ENCODE data around the gene ATG9B.

Gene ATG9B

DNA sequence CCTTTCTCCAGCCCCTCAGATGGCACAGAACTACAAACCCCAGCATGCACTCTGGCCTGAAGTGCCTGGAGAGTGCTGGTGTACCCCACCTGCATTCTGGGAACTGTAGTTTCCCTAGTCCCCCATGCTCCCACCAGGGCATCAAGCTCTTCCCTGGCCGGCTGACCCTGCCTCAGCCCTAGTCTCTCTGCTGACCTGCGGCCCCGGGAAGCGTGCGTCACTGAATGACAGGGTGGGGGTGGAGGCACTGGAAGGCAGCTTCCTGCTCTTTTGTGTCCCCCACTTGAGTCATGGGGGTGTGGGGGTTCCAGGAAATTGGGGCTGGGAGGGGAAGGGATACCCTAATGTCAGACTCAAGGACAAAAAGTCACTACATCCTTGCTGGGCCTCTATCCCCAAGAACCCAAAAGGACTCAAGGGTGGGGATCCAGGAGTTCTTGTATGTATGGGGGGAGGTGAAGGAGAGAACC lies 31.4 kb downstream of the ATG9B start:
- no peak overlapping the region for H3K27ac ChIP-seq (ENCODE audit: insufficient read depth, low read depth, low read length, poor library complexity, severe bottlenecking)
- peaks cover 29% of the 10 kb centered on the region for H3K4me1 ChIP-seq (ENCODE audit: control insufficient read depth, insufficient read depth, low read length)
- 13 to 14% methylated on average over 5 of the region's 5 CpGs for WGBS, 2 experiments
- H3K4me3 ChIP-seq (ENCODE audit: insufficient read depth, low read depth, low read length), result no peak overlapping the region
- H3K36me3 ChIP-seq (ENCODE audit: control insufficient read depth, insufficient read depth, low read length), result no peaks in the 10 kb centered on the region
- H3K27me3 ChIP-seq (ENCODE audit: control insufficient read depth, insufficient read depth, low read length, poor library complexity, severe bottlenecking), result no peaks in the 10 kb centered on the region
- H3K9me3 ChIP-seq (ENCODE audit: control insufficient read depth, low read length), result peaks cover 2% of the 10 kb centered on the region

DNA sequence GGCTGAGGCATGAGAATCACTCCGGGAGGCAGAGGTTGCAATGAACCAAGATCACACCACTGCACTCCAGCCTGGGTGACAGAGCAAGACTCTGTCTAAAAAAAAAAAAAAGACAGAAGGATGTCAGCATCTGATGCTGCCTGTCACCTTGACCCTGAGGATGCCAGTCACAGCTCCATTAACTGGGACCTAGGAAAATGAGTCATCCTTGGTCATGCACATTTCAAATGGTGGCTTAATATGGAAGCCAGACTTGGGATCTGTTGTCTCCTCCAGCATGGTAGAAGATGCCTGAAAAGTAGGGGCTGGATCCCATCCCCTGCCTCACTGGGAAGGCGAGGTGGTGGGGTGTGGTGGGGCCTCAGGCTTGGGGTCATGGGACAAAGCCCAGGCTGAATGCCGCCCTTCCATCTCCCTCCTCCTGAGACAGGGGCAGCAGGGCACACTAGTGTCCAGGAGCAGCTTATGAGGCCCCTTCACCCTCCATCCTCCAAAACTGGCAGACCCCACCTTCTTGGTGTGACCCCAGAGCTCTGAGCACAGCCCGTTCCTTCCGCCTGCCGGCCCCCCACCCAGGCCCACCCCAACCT lies 32.1 kb downstream of the ATG9B start:
- peaks cover 25% of the 10 kb centered on the region for H3K4me1 ChIP-seq (ENCODE audit: control insufficient read depth, insufficient read depth, low read length)
- H3K27ac ChIP-seq (ENCODE audit: insufficient read depth, low read depth, low read length, poor library complexity, severe bottlenecking), result no peak overlapping the region
- 87 to 92% methylated on average over 6 of the region's 6 CpGs for WGBS, 2 experiments

DNA sequence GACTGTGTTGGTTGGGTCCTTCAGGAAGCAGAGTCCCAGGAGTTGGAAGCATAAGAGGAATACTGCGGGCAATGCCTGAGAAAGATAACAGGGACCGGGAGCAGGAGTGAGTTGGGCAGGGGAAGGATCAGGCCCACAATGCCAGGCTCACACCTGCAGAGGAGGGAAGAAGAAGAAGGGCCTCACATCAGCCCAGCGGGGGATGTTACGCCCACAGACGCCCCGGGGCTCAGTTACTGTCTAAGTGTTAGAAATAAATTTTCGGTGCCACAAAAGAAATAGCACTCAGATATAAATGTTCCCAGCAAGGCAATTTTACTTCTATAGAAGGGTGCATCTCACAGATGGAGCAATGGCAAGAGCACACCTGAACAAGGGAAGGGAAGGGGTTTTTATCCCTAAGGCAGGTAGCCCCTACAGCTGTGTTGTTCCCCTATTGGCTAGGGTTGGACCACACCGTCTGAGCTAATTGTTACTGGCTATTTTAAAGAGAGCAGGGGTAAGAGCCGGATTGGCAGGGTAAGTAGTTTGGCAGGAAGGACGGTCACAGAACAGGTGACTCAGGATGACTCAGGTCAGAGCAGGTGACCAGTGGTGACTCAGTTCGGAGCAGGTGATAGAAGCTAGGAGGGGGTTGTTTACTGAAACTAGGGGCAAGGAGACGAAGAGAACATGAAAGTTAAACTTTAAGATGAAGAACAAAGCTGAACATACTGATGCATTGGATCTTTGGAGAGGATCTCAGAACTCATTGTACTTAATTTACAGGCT lies 33.7 kb downstream of the ATG9B start, which contains the start of gene NOS3:
Gene NOS3 (plus strand): TSS at position 602 of the 771 bp plus-strand sequence. CDS start 2,787 bp downstream, outside the sequence.
- Histone ChIP-seq H3K4me3 (ENCODE audit: insufficient read depth, low read depth, low read length) (no peak within 1 kb of the TSS), H3K4me1 (ENCODE audit: control insufficient read depth, insufficient read depth, low read length) (peaks cover 22% of the 10 kb centered on the region), H3K9me3 (ENCODE audit: control insufficient read depth, low read length) (peaks cover 2% of the 10 kb centered on the region), H3K36me3 (ENCODE audit: control insufficient read depth, insufficient read depth, low read length) (no peaks in the 10 kb centered on the region), H3K27me3 (ENCODE audit: control insufficient read depth, insufficient read depth, low read length, poor library complexity, severe bottlenecking) (no peaks in the 10 kb centered on the region), H3K27ac (ENCODE audit: insufficient read depth, low read depth, low read length, poor library complexity, severe bottlenecking) (no peak within 1 kb of the TSS)
- WGBS, 2 experiments, result 92 to 95% methylated on average over 12 of the region's 12 CpGs

More for the DNA sequence above, 32.1 kb downstream of the ATG9B start:
- peaks cover 2% of the 10 kb centered on the region for H3K9me3 ChIP-seq (ENCODE audit: control insufficient read depth, low read length)
- H3K36me3 ChIP-seq (ENCODE audit: control insufficient read depth, insufficient read depth, low read length), result no peaks in the 10 kb centered on the region
- no peak overlapping the region for H3K4me3 ChIP-seq (ENCODE audit: insufficient read depth, low read depth, low read length)
- no peaks in the 10 kb centered on the region for H3K27me3 ChIP-seq (ENCODE audit: control insufficient read depth, insufficient read depth, low read length, poor library complexity, severe bottlenecking)

DNA sequence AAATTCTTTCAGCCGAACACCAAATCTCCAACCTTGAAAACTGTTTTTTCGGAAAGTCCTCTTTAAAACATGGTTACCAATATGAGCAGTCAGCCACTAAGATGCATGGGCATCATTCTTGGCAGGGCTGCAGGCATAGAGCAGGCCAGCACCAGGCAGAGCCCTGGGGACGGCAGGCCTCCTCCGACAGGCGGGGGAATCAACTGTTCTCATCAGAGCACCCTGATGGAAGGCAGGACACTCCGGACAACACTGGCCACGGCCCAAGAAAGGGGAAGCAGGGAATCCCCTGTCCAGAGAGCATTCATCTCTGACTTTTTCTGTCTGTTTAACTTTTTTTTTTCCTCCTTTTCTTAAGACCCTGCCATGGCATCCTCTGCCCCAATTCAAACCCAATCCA lies 34.8 kb downstream of the ATG9B start:
- H3K9me3 ChIP-seq (ENCODE audit: control insufficient read depth, low read length), result peaks cover 2% of the 10 kb centered on the region
- WGBS, 2 experiments, result 92 to 93% methylated on average over 7 of the region's 7 CpGs
- no peaks in the 10 kb centered on the region for H3K36me3 ChIP-seq (ENCODE audit: control insufficient read depth, insufficient read depth, low read length)
- no peak overlapping the region for H3K4me3 ChIP-seq (ENCODE audit: insufficient read depth, low read depth, low read length)
- no peak overlapping the region for H3K27ac ChIP-seq (ENCODE audit: insufficient read depth, low read depth, low read length, poor library complexity, severe bottlenecking)
- H3K27me3 ChIP-seq (ENCODE audit: control insufficient read depth, insufficient read depth, low read length, poor library complexity, severe bottlenecking), result no peaks in the 10 kb centered on the region
- H3K4me1 ChIP-seq (ENCODE audit: control insufficient read depth, insufficient read depth, low read length), result peaks cover 14% of the 10 kb centered on the region

DNA sequence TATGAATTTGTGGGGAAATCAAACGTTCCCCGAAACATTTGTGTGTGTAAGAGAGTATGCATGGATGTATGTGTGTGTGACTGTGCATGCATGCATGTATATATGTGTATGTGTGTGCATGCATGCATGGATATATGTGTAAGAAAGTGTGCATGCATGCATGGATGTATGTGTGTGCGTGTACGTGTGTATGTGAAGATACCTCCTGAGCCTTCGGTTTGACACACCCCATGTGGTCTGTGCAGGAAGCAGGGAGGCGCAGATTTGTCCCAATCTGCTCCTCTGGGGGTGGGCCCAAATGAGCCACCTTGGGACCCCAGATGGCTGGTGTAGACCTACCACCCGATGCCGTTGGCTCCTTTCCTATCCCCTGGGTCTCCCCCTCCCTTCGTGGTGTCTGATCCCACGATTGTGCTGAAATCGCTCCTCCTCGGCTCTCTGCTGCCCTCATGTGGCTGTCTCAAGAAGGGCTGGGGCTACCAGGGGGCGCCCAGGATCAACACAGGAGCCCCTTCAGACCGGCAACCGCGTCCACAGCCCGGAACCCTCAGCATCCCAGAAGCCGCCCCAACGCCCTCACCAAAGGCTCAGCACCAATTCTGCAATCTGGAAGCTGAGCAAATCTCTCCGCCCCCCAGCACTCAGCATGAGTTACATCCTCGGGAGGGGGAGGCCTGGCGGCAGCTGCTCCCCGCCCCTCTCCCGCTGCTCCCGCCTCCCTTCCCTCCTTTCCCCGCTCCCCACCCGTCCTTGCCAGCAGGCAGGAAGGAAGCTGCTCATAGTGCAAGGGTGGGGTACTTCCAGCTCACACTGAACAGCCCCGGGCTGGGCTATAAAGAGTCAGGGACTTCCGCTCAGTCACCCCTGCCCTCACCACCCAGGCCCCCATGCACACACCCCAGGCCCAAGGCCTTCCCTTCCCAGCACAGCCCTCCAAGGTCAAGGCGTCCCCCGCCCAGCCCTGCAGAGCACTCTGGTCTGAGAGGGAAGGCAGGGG lies 35.8 kb downstream of the ATG9B start:
- Histone ChIP-seq H3K9me3 (ENCODE audit: control insufficient read depth, low read length) (peaks cover 2% of the 10 kb centered on the region), H3K27me3 (ENCODE audit: control insufficient read depth, insufficient read depth, low read length, poor library complexity, severe bottlenecking) (no peaks in the 10 kb centered on the region), H3K36me3 (ENCODE audit: control insufficient read depth, insufficient read depth, low read length) (no peaks in the 10 kb centered on the region), H3K4me1 (ENCODE audit: control insufficient read depth, insufficient read depth, low read length) (peaks cover 6% of the 10 kb centered on the region), H3K27ac (ENCODE audit: insufficient read depth, low read depth, low read length, poor library complexity, severe bottlenecking) (no peak overlapping the region), H3K4me3 (ENCODE audit: insufficient read depth, low read depth, low read length) (peak overlapping the region; percentile 23)
- WGBS, 2 experiments, result 29 to 31% methylated on average over 31 of the region's 31 CpGs

DNA sequence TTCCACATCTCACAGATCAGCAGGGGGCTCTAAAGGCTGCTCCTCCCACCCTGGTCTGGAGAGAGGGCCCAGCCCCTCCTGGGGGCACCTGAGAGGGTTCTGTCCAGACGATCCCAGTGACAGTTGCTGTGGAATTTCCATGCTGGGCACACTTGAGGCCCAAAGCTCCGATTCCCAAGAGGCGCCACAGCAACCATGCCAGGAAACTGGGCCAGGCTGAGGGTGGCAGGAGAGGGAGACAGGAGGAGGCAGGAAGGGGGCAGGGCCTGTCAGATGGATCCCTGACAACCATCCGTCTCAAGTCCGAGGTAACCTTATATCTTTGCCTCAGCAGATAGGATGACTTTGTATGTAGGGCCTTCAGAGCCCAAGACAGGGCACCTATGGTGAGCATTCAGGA lies 37.7 kb downstream of the ATG9B start:
- WGBS, 2 experiments, result 88 to 90% methylated on average over 5 of the region's 5 CpGs
- H3K27me3 ChIP-seq (ENCODE audit: control insufficient read depth, insufficient read depth, low read length, poor library complexity, severe bottlenecking), result no peaks in the 10 kb centered on the region
- no peak overlapping the region for H3K4me3 ChIP-seq (ENCODE audit: insufficient read depth, low read depth, low read length)
- no peak overlapping the region for H3K27ac ChIP-seq (ENCODE audit: insufficient read depth, low read depth, low read length, poor library complexity, severe bottlenecking)
- no peaks in the 10 kb centered on the region for H3K36me3 ChIP-seq (ENCODE audit: control insufficient read depth, insufficient read depth, low read length)
- H3K9me3 ChIP-seq (ENCODE audit: control insufficient read depth, low read length), result peaks cover 2% of the 10 kb centered on the region
- no peaks in the 10 kb centered on the region for H3K4me1 ChIP-seq (ENCODE audit: control insufficient read depth, insufficient read depth, low read length)

DNA sequence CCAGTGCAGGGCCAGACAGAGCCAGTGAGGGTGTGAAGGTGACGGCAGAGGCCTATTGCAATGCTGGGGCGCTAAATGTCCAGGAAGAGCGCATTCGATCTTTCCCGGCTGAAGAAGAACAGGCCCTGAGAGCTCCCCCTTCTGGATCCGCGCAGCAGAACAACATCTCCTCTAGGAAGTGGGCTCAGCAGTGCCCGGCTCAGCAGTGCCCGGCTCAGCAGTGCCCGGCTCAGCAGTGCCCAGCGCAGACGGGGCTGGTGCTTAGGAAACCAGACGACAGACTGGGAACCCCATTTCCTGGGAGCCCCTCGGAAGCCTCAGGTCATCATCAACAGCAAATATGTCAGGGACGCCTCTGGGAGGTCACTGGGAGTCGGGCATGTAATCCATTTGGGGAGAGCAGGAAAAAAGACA lies 38.2 kb downstream of the ATG9B start:
- peaks cover 2% of the 10 kb centered on the region for H3K9me3 ChIP-seq (ENCODE audit: control insufficient read depth, low read length)
- H3K27ac ChIP-seq (ENCODE audit: insufficient read depth, low read depth, low read length, poor library complexity, severe bottlenecking), result no peak overlapping the region
- peaks cover 2% of the 10 kb centered on the region for H3K4me1 ChIP-seq (ENCODE audit: control insufficient read depth, insufficient read depth, low read length)
- WGBS, 2 experiments, result 21 to 24% methylated on average over 16 of the region's 16 CpGs
- H3K27me3 ChIP-seq (ENCODE audit: control insufficient read depth, insufficient read depth, low read length, poor library complexity, severe bottlenecking), result no peaks in the 10 kb centered on the region
- H3K4me3 ChIP-seq (ENCODE audit: insufficient read depth, low read depth, low read length), result no peak overlapping the region
- no peaks in the 10 kb centered on the region for H3K36me3 ChIP-seq (ENCODE audit: control insufficient read depth, insufficient read depth, low read length)

DNA sequence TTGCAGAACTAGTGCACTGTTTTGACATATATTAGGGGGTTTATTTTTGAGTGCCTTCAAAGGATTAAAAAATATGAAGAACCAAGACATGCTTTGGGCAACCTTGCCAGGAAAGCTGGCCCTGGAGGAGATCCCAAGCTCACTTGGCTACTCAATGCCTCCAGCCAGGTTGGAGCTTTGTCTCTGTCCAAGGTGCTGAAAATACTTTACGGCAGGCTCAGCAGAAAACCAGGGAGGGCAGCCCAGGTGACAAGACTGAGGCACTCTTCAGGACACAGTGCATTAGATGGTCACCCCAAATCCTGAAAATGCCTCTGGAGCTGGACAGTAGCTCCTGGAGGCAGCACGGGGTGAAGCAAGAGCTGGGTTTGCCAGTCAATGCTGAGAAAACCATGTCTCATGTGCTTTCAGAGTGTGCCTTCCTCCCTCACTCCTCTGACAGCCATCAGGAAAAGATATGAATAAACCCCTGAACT lies 40.4 kb downstream of the ATG9B start:
- Histone ChIP-seq H3K4me1 (ENCODE audit: control insufficient read depth, insufficient read depth, low read length) (peaks cover 17% of the 10 kb centered on the region), H3K4me3 (ENCODE audit: insufficient read depth, low read depth, low read length) (no peak overlapping the region), H3K27me3 (ENCODE audit: control insufficient read depth, insufficient read depth, low read length, poor library complexity, severe bottlenecking) (no peaks in the 10 kb centered on the region), H3K27ac (ENCODE audit: insufficient read depth, low read depth, low read length, poor library complexity, severe bottlenecking) (no peak overlapping the region), H3K36me3 (ENCODE audit: control insufficient read depth, insufficient read depth, low read length) (no peaks in the 10 kb centered on the region), H3K9me3 (ENCODE audit: control insufficient read depth, low read length) (no peaks in the 10 kb centered on the region)
- 8 to 14% methylated on average over 2 of the region's 2 CpGs for WGBS, 2 experiments

DNA sequence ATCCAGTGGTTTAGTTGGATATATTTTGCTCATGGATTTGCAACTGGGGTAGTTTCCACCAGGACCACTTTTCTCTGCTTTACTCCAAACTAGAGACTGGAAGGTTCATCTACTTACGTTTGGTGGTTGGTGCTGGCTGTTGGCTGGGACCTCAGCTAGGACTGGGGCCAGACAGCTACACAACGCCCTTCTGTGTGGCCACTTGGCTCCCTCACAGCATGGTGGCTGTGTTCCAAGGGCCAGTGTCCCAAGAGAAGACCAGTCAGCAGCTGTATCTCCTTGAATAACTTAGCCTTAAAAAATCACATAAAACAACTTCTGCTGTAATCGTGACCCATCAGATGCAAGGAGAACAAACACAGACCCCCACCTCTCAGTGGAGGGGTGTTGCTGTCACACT lies 41.9 kb downstream of the ATG9B start:
- WGBS, 2 experiments, result 77 to 87% methylated on average over 3 of the region's 3 CpGs
- Histone ChIP-seq H3K27ac (ENCODE audit: insufficient read depth, low read depth, low read length, poor library complexity, severe bottlenecking) (no peak overlapping the region), H3K4me1 (ENCODE audit: control insufficient read depth, insufficient read depth, low read length) (peaks cover 18% of the 10 kb centered on the region), H3K36me3 (ENCODE audit: control insufficient read depth, insufficient read depth, low read length) (no peaks in the 10 kb centered on the region), H3K9me3 (ENCODE audit: control insufficient read depth, low read length) (no peaks in the 10 kb centered on the region), H3K4me3 (ENCODE audit: insufficient read depth, low read depth, low read length) (no peak overlapping the region), H3K27me3 (ENCODE audit: control insufficient read depth, insufficient read depth, low read length, poor library complexity, severe bottlenecking) (peaks cover 2% of the 10 kb centered on the region)
